OCI-M2 (cell line): ENCODE measurements around the gene ATP1A3.

ENCODE experiments used
- DNase-seq: peaks from one replicate; lab custom pipeline; 2025; ENCODE audit not compliant: unreplicated experiment; lab: John Stamatoyannopoulos, UW

Gene ATP1A3

DNA sequence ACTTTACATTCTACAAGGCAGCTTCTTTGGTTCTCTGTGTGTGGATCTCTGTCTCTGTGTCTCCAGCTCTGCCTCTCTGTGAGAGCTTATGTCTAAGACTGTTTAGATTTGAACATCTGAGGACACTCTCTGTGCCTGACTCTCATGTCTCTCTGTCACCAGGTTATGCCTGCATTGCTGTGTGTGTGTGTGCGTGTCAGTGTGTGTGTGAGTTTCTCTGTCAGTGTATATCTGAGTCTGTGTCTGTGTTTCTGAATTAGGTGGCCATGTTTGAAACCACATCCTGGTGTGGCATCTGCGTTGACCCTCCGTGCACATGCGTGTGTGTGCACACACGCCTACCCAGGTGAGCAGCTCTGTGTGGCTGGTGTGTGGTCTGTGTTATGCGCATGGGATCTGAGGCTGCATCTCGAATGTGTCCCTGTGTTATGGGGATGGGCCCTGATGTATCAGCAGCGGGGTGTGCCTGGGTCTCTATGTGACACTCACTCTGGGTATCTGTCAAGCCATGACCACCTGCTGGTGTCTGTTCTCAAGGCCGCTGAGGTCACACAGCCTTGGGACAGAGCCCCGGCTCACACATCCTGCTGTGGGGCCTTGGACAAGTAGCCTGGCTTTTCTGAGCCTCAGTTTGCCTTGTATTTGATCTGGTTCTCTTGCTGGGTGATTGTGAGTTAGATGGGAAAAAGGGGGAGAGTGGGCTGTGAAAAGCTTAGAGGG is 6.7 kb downstream of the ATP1A3 start:
- no peak for DNase-seq

GRCh38 chr19:41984961-41985360 is 9.1 kb downstream of the ATP1A3 start:
- no peak for DNase-seq

DNA sequence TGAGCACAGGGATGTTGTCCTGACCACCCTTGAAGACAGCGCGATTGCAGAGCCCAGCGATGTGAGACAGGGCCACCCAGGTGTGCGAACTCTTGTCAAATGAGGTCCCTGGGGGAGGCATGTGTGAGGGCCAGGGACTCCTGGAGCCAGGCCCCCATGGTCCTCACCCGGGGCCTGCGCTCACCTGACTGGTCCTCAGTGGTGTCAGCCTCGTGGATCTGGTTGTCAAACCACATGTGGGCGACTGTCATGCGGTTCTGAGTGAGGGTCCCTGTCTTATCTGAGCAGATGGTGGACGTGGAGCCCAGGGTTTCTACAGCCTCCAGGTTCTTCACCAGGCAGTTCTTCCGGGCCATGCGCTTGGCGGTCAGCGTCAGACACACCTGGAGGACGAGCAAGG is 12.3 kb downstream of the ATP1A3 start:
- no peak for DNase-seq

DNA sequence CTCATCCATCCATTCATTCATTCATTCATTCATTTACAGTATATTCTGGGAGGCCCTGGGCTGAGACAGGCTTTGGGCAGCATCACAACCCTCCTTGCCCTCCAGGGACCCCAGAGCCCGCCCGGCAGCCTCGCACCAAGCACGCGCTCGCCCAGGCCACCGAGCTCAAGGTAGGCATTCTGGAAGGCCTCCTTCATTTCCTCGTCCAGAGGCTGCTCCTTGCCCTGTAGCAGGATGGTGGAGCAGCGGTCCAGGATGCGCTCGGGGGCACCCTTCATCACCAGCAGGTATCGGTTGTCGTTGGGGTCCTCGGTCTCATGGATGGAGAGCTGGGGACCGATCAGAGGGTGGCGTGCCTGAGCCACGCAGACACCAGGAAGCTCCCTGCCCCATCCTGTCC is 15.6 kb downstream of the ATP1A3 start:
- DNase-seq: no peak

DNA sequence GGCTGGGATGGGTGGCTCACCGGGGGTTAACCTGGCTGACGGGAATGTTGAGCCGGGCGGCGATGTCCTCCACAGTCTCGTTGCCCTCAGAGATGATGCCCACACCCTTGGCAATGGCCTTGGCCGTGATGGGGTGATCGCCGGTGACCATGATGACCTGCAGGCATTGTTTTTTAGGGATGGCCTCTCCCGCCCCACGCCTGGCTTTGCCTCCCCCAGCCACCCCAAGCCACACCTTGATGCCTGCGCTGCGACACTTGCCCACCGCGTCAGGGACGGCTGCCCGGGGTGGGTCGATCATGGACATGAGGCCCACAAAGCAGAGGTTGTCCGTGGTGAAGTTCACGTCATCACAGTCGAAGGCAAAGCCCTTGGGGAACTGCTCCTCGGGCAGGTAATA is 16.1 kb downstream of the ATP1A3 start:
- no peak for DNase-seq

DNA sequence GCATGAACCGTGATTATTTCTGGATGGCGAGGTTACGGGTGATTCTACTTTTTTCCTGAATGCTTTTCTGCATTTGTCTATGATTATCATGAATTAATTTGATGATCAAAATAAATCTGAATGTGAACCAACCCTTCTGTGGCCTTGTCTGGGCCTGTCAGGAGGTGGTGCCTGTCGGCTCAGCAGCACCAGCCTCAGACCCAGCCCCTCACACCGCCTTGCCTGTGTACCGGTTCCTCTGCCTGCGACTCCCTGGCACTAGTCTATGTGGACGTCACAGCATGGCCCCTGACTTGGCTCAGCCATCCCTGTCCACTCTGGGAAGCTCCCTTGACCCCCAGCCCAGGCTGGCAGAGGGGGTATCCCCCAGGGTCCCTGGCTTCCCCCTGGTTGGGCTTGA is 19.4 kb downstream of the ATP1A3 start:
- DNase-seq: no peak

- no peak for DNase-seq
Observed at GRCh38 chr19:41971363-41971762, 22.7 kb downstream of the ATP1A3 start.

DNA sequence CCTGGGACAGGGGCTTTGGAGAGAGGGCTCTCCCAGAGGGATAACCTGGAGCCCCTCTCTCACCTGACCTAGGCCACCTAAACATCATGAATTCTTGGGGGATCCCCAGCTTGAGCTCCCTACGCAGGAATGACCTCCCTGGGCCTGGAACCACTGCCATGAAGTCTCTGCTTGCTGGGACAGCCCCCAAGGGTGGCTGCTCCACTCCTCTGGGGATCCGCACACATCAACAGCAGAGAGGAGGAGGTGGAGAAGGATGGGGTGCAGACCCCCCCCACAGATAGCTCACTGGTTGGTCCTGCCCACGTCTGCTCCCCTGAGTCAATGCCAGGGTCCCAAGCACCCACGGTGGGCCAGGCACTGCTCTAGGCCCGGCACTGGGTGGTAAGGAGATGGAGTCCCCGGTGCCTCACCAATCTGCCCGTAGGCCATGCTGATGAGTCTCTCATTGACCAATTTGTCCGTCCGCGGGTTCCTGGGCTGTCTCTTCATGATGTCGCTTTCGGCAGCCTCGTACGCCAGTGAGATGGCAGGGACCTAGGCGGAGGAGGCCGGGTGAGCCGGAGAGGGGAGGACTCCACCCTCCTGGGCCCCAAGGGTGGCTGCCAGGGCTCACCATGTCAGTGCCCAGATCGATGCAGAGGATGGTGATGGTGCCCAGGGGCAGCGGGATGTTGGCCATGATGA is 24.1 kb downstream of the ATP1A3 start:
- no peak for DNase-seq

DNA sequence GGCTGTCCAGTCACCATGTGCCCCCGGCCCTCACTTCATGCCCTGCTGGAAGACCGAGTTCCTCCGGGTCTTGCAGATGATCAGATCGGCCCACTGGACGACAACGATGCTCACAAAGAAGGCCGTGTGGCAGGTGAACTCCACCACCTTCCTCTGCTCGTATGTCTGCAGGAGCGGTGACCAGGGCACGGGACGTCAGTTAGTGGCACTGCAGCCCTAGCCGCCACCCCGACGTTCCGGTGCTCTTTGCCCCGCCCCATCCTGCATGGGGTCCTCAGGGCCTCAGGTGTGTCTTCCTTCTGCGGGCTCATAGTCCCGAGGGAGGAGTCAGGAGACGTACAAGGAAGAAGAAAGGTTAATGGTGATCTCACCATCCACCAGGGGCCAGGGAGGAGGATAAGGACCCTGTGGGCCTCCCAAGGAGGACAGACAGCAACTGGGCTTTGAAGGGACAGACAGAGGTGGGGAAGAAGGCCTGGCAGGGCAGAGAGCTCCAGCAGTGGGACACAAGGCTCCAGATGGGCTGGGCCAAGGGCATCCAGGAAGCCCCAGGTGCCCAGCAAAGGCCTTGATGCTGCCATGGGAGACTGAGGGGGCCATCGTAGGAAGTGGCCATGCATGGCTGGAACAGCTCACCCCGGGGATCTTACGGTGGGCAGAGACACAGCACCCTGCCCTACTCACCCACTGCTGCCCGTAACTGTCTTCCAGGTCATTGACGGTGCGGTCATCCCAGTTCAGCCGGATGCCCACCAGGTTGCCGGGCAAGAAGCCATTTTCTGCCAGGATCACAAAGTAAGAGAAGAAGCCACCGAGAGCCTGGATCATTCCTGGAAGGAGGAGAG is 25.1 kb downstream of the ATP1A3 start:
- DNase-seq: no peak

- no peak for DNase-seq
Observed at GRCh38 chr19:41967054-41967783, 26.8 kb downstream of the ATP1A3 start.

GRCh38 chr19:41965106-41965505 is 28.9 kb downstream of the ATP1A3 start:
- no peak for DNase-seq

DNA sequence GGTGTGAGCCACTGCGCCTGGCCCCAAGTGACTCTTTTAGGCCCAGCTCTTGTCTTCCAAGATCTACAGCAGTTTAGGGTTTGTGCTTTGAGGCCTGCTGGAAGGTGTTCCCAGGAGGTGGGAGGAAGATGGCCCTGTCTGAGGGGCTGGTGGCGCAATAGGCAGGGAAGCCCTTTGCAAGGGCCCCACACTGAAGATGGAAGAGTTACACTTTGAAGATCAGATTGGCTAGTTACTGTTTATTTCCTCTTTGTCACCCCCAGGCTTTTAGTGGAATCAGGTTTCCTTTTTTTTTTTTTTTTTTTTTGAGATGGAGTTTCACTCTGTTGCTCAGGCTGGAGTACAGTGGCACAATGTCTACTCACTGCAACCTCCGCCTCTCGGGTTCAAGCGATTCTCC is 33.1 kb downstream of the ATP1A3 start:
- DNase-seq: no peak

DNA sequence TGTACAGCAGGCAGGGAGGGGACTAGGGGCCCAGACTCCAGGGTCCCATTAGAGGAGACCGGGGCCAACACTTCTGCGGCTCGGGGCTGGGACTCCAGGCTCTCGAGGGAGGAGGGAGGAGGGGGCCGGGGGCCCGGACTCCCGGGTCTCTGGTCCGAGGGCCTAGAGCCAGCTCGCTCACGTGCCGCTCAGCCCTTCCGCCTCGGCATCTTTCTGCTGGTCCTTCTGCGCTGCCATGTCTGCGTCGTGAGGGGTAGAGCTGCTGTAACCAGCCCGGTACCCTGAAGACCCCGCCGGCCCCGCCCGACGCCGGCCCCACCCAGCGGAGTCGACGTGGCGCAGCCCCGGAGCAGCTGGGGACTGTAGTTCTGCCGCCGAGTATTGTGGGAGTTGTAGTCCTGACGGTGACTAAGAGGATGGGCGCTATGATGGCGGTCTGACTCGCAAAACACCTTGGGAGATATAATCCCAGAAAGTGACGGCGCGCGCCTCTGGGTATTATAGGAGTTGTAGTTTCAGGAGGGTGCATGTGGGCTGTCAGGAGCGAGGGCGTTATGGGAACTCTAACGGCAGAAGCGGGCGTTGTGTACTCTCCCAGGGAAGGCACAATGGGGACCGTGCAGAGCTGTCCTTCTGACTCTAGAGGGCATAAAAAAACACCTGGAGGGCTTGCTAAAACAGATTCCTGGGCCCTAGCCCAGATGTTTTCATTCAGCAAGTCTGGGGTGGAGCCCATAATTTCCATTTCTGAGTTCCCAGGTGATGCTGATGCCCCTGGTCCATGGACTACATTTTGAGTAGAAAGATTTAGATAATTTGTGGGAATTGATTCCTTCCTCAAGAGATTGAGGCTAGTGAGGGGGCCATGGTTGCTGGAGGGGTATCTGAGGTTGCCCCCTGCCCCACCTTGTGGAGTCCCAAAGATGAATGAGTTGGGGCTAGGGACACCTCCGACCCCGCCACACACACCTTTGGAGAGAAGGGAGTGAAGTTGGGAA is 34.7 kb downstream of the ATP1A3 start, which contains the start of gene RABAC1:
RABAC1 (minus strand) TSS at position 266 of the 998 bp plus-strand sequence; CDS start at position 237, 29 bp downstream.
- DNase-seq: peak; percentile 46

DNA sequence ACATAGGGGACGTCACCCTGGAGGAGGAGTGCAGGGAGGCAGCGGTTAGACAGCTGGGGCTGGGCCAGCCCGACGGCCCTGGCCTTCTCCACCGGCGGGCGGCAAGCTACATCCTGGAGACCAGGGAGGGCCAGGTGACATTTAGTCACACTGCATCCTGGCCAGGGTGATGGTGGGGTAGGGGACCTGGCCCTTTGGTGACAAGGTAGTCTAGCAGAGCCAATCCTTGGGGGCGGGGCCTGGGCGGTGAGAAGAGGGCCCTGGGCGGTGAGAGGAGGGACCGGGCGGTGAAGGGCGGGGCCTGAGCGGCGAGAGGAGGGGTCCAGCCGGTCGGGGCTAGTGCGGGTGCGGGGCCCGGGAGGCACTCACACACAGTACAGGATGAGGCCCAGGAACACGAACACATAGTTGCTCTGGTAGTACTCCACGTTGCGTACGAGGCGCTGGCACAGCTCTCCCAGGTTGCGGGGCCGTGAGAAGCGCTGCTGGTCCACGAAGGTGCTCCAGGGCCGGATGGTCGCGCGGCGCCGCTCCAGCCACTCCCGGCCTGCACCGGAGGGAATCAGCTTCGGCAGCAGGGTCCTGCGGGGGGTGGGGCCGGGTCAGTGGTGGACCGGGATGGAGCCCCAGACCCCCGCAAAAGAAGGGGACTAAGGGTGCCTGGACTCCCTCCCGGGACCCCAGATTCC is 35.5 kb downstream of the ATP1A3 start:
- no peak for DNase-seq

DNA sequence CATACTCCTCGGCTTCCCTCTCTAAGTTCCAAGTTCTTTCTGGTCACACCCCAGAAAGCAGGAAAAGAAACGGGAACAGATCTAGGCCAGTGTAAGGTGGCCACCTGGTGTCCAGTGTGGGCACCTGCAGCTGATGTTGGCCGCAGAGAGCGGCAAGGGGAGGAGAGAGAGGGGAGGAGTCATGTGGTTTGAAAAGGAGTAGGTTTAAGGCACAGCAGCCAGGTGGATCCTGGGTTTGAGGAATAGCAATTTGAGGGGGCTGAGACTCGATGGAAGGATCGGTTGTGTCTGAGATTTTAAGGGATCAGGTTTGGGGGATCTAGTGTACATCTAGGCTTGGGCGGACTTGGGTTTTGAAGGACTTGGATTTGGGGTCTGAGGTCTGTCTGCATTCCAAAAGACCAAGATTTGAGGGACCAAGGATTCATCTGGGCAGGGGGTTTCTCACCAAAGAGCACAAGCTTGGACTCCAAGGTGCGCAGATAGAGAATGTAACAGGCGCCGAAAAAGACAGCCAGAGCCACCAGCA is 36.1 kb downstream of the ATP1A3 start:
- no peak for DNase-seq

GRCh38 chr19:41957161-41957837 is 36.7 kb downstream of the ATP1A3 start:
- DNase-seq: no peak

DNA sequence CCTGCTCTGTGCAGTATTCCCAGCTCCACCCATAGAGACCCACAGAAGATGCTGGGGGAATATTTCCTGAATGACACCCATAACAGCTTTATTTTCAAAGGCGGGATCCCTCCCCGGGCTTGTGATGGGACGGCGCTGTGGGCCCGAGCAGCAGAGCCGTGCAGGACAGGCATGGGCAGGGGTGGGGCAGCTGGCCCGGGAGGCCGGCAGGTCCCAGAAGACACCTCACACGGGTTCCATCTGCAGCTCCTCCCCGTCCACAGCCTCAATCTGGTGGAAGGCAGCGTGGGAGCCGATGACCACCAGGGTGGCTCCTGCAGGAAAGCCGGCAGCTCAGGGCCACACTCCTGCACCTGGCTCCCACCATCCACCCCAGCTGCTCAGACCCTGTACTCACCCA is 37.4 kb downstream of the ATP1A3 start:
- DNase-seq: no peak

DNA sequence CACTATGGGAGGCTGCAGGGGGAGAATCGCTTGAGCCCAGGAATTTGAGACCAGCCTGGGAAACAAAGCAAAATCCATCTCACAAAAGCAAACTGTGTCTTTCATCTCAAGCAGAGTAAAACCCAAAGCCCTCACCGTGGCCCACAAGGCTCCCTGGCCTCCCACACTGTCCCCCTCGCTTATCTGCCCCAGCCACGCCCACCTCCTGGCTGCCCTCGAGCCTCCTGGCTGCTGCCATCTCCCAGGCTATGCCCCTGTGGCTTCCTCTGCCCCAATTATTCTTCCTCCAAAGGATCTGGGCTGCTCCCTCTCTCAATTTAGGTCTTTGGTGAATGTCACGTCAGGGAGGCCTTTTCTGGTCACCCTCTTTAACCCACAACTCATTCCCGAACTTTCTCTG is 38.5 kb downstream of the ATP1A3 start:
- DNase-seq: no peak
